Transverse colon (tissue), 4 donors: ENCODE data around the gene VMO1.

Experiments
- CTCF ChIP-seq, 5 experiments: fragments of 200-600 bp in 3 of 5; fragments of 450-650 bp in 2 of 5; sonication (generic) in 3 of 5; IDR thresholded peaks; 1 replicate in 2 of 5; 2 replicates in 3 of 5; pipeline ENCODE4 v1.5.1; 2016 to 2017; ENCODE audit warnings: antibody characterized with exemption in 5 of 5, inconsistent platforms in 3 of 5, mild to moderate bottlenecking in 2 of 5, moderate library complexity in 1 of 5
- POLR2A ChIP-seq: fragments of 450-650 bp; IDR thresholded peaks from one replicate; pipeline ENCODE4 v1.6.1; 2016; ENCODE audit warnings: antibody characterized with exemption, mild to moderate bottlenecking, moderate library complexity
- POLR2AphosphoS5 ChIP-seq, 3 donors: sonication (generic); formaldehyde crosslinking; IDR thresholded peaks; one replicate each; pipeline ENCODE4 v1.6.1; 2016; ENCODE audit warnings: antibody characterized with exemption in 3 of 3

GRCh38 chr17:4740584-4740983 lies 45.6 kb downstream of the VMO1 start:
- no peak for TF ChIP-seq CTCF (IDR thresholded peaks at IDR 0.05)
- TF ChIP-seq POLR2A = no peak
- no peak for TF ChIP-seq POLR2AphosphoS5 (IDR thresholded peaks at IDR 0.05)
